ENCODE results near the gene INTS6. TPM values are rescaled to one million over a fixed set of nuclear protein-coding genes. Genes with fewer than 3 reads are reported as not detected.

INTS6 gene
- total and polyA plus RNA-seq, 8 donors = 25.0 to 47.3 (median 41.8) TPM

DNA sequence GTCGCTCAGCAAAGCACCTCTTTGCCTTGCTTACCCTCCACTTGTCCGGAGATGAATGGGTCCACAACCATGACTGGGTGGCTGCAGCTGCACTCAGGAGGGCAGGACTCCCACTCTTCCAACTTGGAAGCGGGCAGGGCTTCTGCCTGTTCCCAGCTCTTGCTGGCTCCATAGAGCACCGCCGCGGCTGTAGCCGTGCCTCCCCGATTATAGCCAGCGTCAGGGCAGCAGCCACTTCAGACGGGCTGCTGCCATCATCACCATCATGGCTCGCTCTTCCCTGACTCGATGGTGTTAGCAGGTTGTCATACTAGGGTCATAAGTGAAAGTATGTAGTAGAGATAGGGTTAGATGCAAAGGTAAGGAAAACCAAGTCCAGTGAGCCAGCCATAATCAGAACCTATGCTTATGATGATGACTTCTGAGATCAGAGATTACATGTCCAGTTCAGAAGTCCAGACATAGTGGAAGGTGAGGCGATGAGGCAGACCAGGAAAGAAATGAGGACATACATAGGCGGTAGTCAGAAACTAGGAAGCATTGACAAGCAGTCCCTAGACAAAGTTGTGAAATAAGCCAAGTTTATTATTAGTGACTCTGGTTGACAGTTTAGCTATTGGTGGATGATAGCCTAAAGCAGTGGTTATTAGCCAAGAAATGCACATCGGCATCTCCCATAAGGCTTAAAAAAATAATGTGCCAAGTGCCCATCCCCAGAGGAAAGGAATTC lies 4.4 kb upstream of the INTS6 start:
- Histone ChIP-seq H3K36me3 (peaks cover 0 to 17% of the 10 kb centered on the region in 2 donors), H3K4me1 (peaks cover 0 to 22% of the 10 kb centered on the region in 2 donors), H3K4me3 (no peak overlapping the region), H3K27ac (no peak overlapping the region), H3K27me3 (no peaks in the 10 kb centered on the region), H3K9me3 (no peaks in the 10 kb centered on the region)
- TF ChIP-seq, protein P1, sequence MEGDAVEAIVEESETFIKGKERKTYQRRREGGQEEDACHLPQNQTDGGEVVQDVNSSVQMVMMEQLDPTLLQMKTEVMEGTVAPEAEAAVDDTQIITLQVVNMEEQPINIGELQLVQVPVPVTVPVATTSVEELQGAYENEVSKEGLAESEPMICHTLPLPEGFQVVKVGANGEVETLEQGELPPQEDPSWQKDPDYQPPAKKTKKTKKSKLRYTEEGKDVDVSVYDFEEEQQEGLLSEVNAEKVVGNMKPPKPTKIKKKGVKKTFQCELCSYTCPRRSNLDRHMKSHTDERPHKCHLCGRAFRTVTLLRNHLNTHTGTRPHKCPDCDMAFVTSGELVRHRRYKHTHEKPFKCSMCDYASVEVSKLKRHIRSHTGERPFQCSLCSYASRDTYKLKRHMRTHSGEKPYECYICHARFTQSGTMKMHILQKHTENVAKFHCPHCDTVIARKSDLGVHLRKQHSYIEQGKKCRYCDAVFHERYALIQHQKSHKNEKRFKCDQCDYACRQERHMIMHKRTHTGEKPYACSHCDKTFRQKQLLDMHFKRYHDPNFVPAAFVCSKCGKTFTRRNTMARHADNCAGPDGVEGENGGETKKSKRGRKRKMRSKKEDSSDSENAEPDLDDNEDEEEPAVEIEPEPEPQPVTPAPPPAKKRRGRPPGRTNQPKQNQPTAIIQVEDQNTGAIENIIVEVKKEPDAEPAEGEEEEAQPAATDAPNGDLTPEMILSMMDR (IDR thresholded peaks at IDR 0.05) = no peak
- intact Hi-C loops (cut with DNase I) = loop anchor here in 1 of 2 donors (10.0 kb wide), 1 partner anchor 128 kb away; the partner anchor contains the start of gene WDFY2
- no peak for DNase-seq
- no peak for ATAC-seq

DNA sequence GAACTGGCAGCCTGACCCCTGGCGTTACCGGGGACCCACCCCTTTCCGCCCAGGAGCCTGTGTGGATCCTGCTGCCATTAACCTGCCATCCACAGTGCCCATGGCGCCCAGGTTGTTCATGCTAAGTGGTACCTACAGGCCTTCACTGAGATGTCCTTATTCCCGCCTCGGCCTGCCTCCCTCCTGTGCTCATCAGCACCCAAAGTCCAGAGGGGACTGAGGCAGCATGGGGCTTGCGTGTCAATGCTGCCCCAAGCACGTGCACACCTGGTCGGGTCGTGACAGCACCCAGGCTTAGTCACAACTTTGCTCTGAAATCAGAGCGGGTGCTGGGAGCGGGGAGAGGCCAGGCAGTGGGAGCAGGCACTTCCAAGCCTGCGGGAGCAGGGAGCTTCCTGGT lies 3.7 kb upstream of the INTS6 start:
- Histone ChIP-seq H3K4me3 (no peak overlapping the region), H3K36me3 (peaks cover 0 to 17% of the 10 kb centered on the region in 2 donors), H3K4me1 (peaks cover 0 to 22% of the 10 kb centered on the region in 2 donors), H3K27ac (no peak overlapping the region), H3K27me3 (no peaks in the 10 kb centered on the region), H3K9me3 (no peaks in the 10 kb centered on the region)
- TF ChIP-seq, protein P1 (IDR thresholded peaks at IDR 0.05) = no peak
- ATAC-seq (no peak), DNase-seq (peak in 1 of 4 donors; percentile 69)
- intact Hi-C loops (cut with DNase I) = loop anchor here in 1 of 2 donors (10.0 kb wide), 1 partner anchor 128 kb away; the partner anchor contains the start of gene WDFY2

DNA sequence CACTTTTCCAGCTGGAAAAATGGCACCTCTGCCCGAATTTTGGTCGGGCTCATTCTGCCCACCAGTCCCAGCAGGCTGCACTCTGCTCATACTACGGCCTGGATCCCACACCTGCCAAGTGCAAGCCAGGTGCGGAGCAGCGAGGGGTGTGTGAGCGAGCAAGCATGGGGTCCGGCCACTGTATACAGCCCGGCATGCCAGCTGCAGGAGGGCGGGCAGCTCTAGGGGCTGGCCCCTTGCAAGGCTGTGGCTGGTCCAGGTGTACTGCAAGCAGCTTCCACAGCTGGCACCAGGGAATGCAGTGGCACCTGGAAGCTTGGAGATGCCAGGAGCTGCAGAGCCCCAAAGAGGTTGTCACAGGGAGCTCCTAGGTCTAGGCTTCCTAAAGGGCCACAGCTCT lies 2.7 kb upstream of the INTS6 start:
- no peaks in the 10 kb centered on the region for H3K27me3 ChIP-seq
- DNase-seq = no peak
- no peak overlapping the region for H3K4me3 ChIP-seq
- no peak for ATAC-seq
- H3K27ac ChIP-seq = peak overlapping the region in 1 of 2 donors; percentile 98
- H3K9me3 ChIP-seq = no peaks in the 10 kb centered on the region
- peaks cover 0 to 18% of the 10 kb centered on the region in 2 donors for H3K36me3 ChIP-seq
- TF ChIP-seq, protein P1 (IDR thresholded peaks at IDR 0.05) = no peak
- intact Hi-C loops (cut with DNase I) = loop anchor here in 1 of 2 donors (10.0 kb wide), 1 partner anchor 129 kb away; the partner anchor contains the start of gene WDFY2
- peaks cover 6 to 30% of the 10 kb centered on the region in 2 donors for H3K4me1 ChIP-seq

DNA sequence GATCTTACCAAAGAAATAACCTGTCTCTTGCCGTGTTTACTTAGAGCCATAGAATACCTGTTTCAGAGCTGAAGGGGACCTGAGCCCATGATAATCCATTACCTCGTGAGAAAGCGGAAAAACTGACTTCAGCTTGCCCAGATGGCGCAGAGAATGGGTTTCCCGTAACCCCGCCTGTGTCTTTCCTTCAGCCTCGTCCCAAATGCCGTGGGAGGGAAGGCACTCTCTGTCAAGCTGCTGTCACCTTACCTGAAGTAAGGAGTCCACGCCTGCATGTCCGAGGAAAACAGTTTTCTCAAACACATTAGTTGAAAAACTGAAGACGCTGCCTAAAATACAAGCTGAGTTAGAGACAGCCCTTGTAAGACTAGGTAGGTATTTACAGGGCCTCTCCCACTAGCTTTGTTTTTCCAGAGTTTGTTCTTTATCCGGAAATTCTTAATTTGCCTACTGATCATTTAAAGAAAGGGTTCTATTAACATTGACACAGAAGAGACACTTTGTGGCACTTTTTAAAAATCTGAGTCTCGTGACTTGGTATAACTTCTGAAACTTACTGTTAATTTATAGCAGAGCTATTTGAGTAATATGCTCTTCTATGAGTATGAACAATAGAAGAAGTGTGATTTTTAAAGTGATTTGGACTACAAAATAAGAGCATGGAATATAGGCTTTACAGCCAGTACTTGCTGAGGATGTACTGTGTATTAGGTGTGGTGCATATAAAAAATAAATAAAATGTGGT lies 1.3 kb upstream of the INTS6 start:
- DNase-seq (peak in 2 of 4 donors; percentile 24 to 40), ATAC-seq (no peak)
- intact Hi-C loops (cut with DNase I) = loop anchor here in 1 of 2 donors (10.0 kb wide), 1 partner anchor 131 kb away; the partner anchor contains the start of gene WDFY2
- TF ChIP-seq, protein P1 (IDR thresholded peaks at IDR 0.05) = no peak
- Histone ChIP-seq H3K9me3 (no peaks in the 10 kb centered on the region), H3K27me3 (no peaks in the 10 kb centered on the region), H3K36me3 (peaks cover 0 to 23% of the 10 kb centered on the region in 2 donors), H3K4me3 (peak overlapping the region; percentile 65 to 92), H3K27ac (peak overlapping the region; percentile 98), H3K4me1 (peaks cover 7 to 44% of the 10 kb centered on the region in 2 donors)

All from left lung (tissue), 10 donors.